AG04450 (cell line): ENCODE measurements around the gene ZNF878. TPM values are rescaled to one million over a fixed set of nuclear protein-coding genes. Genes with fewer than 3 reads are reported as not detected.

ENCODE experiments used
- CTCF ChIA-PET: fragments of 300-600, 350-600 bp; formaldehyde crosslinking; extraction: SDS; loops from one replicate; lab custom pipeline; 2022; ENCODE audit warnings: antibody characterized with exemption, inconsistent platforms; lab: Charles Lee
- POLR2A ChIA-PET: fragments of 350-600 bp; formaldehyde crosslinking; extraction: SDS; loops from one replicate; lab custom pipeline; 2021; ENCODE audit warnings: antibody characterized with exemption, inconsistent platforms; lab: Yijun Ruan, JAX
- DNase-seq: peaks from one replicate; pipeline ENCODE4 v3.0.0-alpha.2; 2011; ENCODE audit warnings: low read depth, low spot score
- H3K27ac ChIP-seq: one replicate; pipeline ENCODE4 v1.5.1; 2012; ENCODE audit warnings: low read depth, low read length, control low read depth
- H3K27me3 ChIP-seq: one replicate; pipeline ENCODE4 v1.6.0; 2012; ENCODE audit warnings: low read length; ENCODE audit not compliant: control insufficient read depth, insufficient read depth
- H3K4me3 ChIP-seq: 2 replicates; pipeline ENCODE4 v1.5.1; 2011; ENCODE audit warnings: mild to moderate bottlenecking, low read depth, low read length, control low read depth
- H3K9me3 ChIP-seq: 2 replicates; pipeline ENCODE4 v1.5.1; 2012; ENCODE audit warnings: low read length; ENCODE audit not compliant: control insufficient read depth, insufficient read depth
- polyA plus RNA-seq: library from polyadenylated mRNA; depleted of rRNA; stranded (reverse); fragments of >200 nt; gene quantifications from 2 replicates; pipeline ENCODE4 v1.2.3, GENCODE V29; 2011
- TF ChIP-seq, protein P1 (sequence below): IDR thresholded peaks from 2 replicates; pipeline ENCODE4 v1.5.1; 2011; ENCODE audit warnings: low read depth, low read length, control low read depth, inconsistent platforms

ZNF878 gene
- polyA plus RNA-seq, 1 experiment = 0.12 TPM

DNA sequence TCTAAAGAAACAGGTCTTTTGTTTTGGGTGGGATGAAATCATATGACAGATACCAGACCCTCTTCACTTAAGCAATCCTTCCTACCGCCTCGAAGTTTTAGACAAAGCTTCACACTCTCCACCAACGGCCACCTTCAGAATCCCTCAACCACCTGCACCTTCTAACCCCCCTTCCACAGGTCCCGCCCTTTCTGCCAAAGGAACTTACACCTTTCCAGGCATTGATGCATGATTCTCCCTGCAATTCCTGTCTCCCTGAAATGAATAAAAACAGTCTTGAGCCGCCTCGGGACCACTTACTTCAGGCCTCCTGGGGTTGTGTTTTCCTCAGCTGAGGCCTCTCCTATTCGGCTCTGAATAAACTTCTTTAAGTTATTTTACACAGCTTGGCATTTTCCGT lies 18.1 kb downstream of the ZNF878 start:
- Histone ChIP-seq H3K9me3 (peaks cover 18% of the 10 kb centered on the region), H3K27me3 (no peaks in the 10 kb centered on the region), H3K27ac (no peak overlapping the region), H3K4me3 (peak overlapping the region; percentile 89)
- DNase-seq = no peak
- ChIA-PET CTCF (interaction anchor here (0.9 to 2.0 kb wide), 5 partner anchors 25 to 111 kb away, joined by 4 to 8 read pairs (median 6); partner anchors contain the start of gene ZNF700), POLR2A (interaction anchor here (0.9 to 1.8 kb wide), 4 partner anchors 11 to 46 kb away, joined by 3 to 8 read pairs (median 4); partner anchors contain the start of gene ZNF878)
- TF ChIP-seq, protein P1, sequence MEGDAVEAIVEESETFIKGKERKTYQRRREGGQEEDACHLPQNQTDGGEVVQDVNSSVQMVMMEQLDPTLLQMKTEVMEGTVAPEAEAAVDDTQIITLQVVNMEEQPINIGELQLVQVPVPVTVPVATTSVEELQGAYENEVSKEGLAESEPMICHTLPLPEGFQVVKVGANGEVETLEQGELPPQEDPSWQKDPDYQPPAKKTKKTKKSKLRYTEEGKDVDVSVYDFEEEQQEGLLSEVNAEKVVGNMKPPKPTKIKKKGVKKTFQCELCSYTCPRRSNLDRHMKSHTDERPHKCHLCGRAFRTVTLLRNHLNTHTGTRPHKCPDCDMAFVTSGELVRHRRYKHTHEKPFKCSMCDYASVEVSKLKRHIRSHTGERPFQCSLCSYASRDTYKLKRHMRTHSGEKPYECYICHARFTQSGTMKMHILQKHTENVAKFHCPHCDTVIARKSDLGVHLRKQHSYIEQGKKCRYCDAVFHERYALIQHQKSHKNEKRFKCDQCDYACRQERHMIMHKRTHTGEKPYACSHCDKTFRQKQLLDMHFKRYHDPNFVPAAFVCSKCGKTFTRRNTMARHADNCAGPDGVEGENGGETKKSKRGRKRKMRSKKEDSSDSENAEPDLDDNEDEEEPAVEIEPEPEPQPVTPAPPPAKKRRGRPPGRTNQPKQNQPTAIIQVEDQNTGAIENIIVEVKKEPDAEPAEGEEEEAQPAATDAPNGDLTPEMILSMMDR = no peak

DNA sequence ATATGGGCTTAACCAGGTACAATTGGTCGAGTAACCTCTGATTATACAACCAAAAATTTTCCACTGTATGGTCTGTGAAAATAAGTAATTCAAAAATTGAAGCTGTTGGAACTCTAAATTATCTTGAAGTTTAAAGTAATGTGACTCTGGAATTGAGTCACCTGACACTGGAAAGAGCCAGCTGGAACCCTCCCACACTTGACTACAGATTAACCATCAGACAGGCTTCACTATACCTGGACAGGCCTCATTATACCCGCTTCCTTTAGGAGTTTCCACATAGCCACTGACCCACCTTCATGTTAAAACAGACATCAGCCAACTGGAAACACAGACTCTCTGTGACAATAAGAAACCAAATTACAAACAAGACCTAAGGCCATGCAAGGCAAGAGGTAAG lies 18.6 kb downstream of the ZNF878 start:
- DNase-seq = no peak
- Histone ChIP-seq H3K27ac (no peak overlapping the region), H3K9me3 (peaks cover 18% of the 10 kb centered on the region), H3K27me3 (no peaks in the 10 kb centered on the region), H3K4me3 (peak overlapping the region; percentile 89)
- TF ChIP-seq, protein P1 = no peak
- ChIA-PET POLR2A (interaction anchor here (1.3 kb wide), 1 partner anchor 46 kb away, joined by 4 read pairs; no protein-coding TSS in a partner anchor), CTCF (interaction anchor here (0.9 to 2.0 kb wide), 3 partner anchors 25 to 111 kb away, joined by 4 to 7 read pairs (median 6); no protein-coding TSS in a partner anchor)

GRCh38 chr19:12015753-12016116 lies 37.0 kb downstream of the ZNF878 start:
- Histone ChIP-seq H3K27ac (no peak overlapping the region), H3K9me3 (peaks cover 76% of the 10 kb centered on the region), H3K4me3 (no peak overlapping the region), H3K27me3 (no peaks in the 10 kb centered on the region)
- ChIA-PET POLR2A (no interaction called here), CTCF (no interaction called here)
- TF ChIP-seq, protein P1 = no peak
- DNase-seq = no peak

DNA sequence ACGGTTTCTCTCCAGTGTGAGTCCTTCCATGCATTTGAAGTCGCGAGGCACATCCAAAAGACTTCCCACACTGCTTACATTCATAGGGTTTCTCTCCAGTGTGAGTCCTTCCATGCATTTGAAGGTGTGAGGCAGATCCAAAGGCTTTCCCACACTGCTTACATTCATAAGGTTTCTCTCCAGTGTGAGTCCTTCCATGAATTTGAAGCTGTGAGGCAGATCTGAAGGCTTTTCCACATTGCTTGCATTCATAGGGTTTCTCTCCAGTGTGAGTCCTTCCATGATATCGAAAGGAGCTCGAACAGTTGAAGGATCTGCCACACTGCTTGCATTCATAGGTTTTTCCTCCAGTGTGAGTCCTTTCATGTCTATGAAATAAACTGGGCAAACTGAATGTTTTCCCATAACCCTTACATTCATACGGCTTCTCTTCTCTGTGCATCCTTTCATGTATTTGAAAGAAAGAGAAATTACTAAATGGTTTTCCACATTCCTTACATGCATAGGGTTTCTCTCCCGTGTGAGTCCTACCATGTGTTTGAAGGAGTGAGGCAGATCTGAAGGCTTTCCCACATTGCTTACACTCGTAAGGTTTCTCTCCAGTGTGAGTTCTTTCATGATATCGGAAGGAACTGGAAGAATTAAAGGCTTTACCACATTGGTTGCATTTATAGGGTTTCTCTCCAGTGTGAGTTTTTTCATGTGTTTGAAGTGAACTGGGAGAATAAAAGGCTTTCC lies 37.6 kb downstream of the ZNF878 start:
- Histone ChIP-seq H3K4me3 (no peak overlapping the region), H3K27ac (no peak overlapping the region), H3K27me3 (no peaks in the 10 kb centered on the region), H3K9me3 (peaks cover 74% of the 10 kb centered on the region)
- CTCF ChIA-PET = no interaction called here
- TF ChIP-seq, protein P1 = no peak
- POLR2A ChIA-PET = no interaction called here
- no peak for DNase-seq
